MM.1S (cell line): ENCODE results near the gene OR10W1.

Experiments
- CTCF ChIP-seq: fragments of 300-600 bp; sonication (generic); IDR thresholded peaks from 2 replicates; pipeline ENCODE4 v1.5.1; 2016; ENCODE audit warnings: antibody characterized with exemption, low read length, mixed read lengths
- EZH2 ChIP-seq: fragments of 300-600 bp; sonication (generic); optimal IDR thresholded peaks from 2 replicates; pipeline ENCODE3; 2017; ENCODE audit warnings: low read depth, mild to moderate bottlenecking, antibody characterized with exemption, low read length, mixed read lengths
- EZH2phosphoT487 ChIP-seq: fragments of 300-600 bp; sonication (generic); IDR thresholded peaks from 2 replicates; pipeline ENCODE4 v1.6.1; 2018; ENCODE audit warnings: antibody characterized with exemption, low read length

- TF ChIP-seq CTCF (no peak), EZH2 (no peak), EZH2phosphoT487 (no peak)
Measured at GRCh38 chr11:58276151-58276550, 8.1 kb upstream of the OR10W1 start.
